Osteocyte (in vitro differentiated cells): ENCODE data around the gene PRELID2. TPM values are rescaled to one million over a fixed set of nuclear protein-coding genes. Genes with fewer than 3 reads are reported as not detected.

ENCODE experiments used
- DNase-seq: peaks from one replicate; pipeline ENCODE4 v3.0.0; 2021; ENCODE audit warnings: mixed read lengths; ENCODE audit not compliant: unreplicated experiment; ENCODE audit errors: extremely low spot score
- H3K27ac Mint-ChIP-seq: one replicate; pipeline ENCODE4 v1.8.0; 2021; ENCODE audit warnings: mild to moderate bottlenecking, mixed read lengths; ENCODE audit not compliant: unreplicated experiment
- H3K27me3 Mint-ChIP-seq: one replicate; pipeline ENCODE4 v1.8.0; 2021; ENCODE audit warnings: mixed read lengths; ENCODE audit not compliant: unreplicated experiment
- H3K36me3 Mint-ChIP-seq: one replicate; pipeline ENCODE4 v1.8.0; 2021; ENCODE audit warnings: mixed read lengths; ENCODE audit not compliant: unreplicated experiment
- H3K4me1 Mint-ChIP-seq: one replicate; pipeline ENCODE4 v1.8.0; 2021; ENCODE audit warnings: mixed read lengths; ENCODE audit not compliant: unreplicated experiment
- H3K4me3 Mint-ChIP-seq: one replicate; pipeline ENCODE4 v1.8.0; 2021; ENCODE audit warnings: mild to moderate bottlenecking, moderate library complexity, mixed read lengths; ENCODE audit not compliant: unreplicated experiment
- H3K9me3 Mint-ChIP-seq: one replicate; pipeline ENCODE4 v1.8.0; 2021; ENCODE audit warnings: mixed read lengths; ENCODE audit not compliant: unreplicated experiment
- total RNA-seq: library from RNA; stranded (reverse); gene quantifications from 2 replicates; pipeline ENCODE4 v1.2.1, GENCODE V29; 2021
- TF ChIP-seq, protein P1 (sequence below): fragments of 200-600 bp; sonication (generic); IDR thresholded peaks from 2 replicates; pipeline ENCODE4 v1.5.0; 2021; ENCODE audit warnings: antibody characterized with exemption, mild to moderate bottlenecking, moderate library complexity

The PRELID2 gene
- total RNA-seq, 1 donor from 2014 or later, result 4.7 TPM

DNA sequence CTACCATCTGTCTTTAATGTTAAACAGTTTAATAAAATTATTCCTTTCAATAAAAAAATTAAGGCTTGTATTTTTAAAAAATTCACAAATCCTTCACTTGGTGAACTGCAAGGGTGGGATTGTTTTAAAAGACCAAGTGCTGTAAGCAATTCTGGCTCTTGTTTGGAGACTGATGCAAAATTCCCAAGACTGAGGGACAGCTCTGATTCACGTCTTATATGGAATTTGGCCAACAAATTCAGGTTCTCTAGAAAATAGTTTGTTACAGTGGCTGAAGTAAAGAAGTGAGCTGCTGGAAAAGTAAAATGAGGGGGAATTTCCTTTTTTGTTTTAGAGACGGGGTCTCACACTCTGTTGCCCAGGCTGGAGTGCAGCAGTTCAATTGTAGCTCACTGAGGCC lies 58.3 kb downstream of the PRELID2 start:
- no peak for DNase-seq
- H3K36me3 Mint-ChIP-seq, result no peaks in the 10 kb centered on the region
- H3K9me3 Mint-ChIP-seq, result no peaks in the 10 kb centered on the region
- H3K4me1 Mint-ChIP-seq, result peaks cover 21% of the 10 kb centered on the region
- H3K27me3 Mint-ChIP-seq, result no peaks in the 10 kb centered on the region
- TF ChIP-seq, protein P1, sequence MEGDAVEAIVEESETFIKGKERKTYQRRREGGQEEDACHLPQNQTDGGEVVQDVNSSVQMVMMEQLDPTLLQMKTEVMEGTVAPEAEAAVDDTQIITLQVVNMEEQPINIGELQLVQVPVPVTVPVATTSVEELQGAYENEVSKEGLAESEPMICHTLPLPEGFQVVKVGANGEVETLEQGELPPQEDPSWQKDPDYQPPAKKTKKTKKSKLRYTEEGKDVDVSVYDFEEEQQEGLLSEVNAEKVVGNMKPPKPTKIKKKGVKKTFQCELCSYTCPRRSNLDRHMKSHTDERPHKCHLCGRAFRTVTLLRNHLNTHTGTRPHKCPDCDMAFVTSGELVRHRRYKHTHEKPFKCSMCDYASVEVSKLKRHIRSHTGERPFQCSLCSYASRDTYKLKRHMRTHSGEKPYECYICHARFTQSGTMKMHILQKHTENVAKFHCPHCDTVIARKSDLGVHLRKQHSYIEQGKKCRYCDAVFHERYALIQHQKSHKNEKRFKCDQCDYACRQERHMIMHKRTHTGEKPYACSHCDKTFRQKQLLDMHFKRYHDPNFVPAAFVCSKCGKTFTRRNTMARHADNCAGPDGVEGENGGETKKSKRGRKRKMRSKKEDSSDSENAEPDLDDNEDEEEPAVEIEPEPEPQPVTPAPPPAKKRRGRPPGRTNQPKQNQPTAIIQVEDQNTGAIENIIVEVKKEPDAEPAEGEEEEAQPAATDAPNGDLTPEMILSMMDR, result no peak
- peak overlapping the region; percentile 16 for H3K27ac Mint-ChIP-seq
- H3K4me3 Mint-ChIP-seq, result no peak overlapping the region

DNA sequence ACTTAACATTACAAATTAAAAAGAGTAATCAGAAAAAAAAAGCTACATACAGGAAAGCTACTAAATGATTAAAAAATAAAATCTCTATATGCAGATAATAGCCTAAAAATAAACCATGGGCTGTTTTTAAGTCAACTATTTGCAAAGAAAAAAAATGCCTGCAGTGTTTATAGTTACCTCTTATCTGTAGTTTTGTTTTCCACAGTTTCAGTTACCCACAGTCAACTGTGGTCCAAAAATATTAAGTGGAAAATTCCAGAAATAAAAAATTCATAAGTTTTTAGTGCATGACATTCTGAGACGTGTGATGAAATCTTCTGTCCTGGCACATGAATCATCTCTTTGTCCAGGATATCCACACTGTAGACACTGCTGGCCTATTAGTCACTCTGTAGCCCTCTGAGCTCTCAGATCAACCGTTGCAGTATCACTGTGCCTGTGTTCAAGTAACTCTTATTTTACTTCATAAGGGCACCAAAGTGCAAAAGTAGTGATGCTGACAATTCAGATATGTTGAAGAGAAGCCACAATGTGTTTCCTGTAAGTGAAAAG lies 59.2 kb downstream of the PRELID2 start:
- Mint-ChIP-seq H3K27me3 (no peaks in the 10 kb centered on the region), H3K27ac (peak overlapping the region; percentile 74), H3K4me3 (no peak overlapping the region), H3K36me3 (no peaks in the 10 kb centered on the region), H3K9me3 (no peaks in the 10 kb centered on the region), H3K4me1 (peaks cover 21% of the 10 kb centered on the region)
- DNase-seq, result no peak
- TF ChIP-seq, protein P1, result no peak

DNA sequence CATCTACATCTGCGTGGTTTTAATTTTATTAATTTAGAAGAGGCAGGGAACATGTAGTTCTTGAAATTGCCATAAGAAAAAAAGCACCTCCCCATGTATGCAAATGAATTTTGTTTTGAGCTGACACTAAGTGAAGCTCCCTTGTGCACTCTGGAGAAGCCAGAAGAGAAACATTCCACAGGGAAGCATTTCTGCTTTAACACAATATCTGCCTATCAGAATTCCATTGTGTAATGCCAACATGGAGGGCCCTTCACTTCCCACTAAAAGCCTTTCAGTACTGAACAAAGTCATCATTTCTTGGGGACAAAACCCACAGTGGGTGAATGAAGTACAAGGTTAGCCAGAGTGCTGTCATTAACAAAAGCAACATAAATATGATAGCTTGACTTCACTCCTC lies 59.7 kb downstream of the PRELID2 start:
- Mint-ChIP-seq H3K36me3 (no peaks in the 10 kb centered on the region), H3K27ac (peak overlapping the region; percentile 74), H3K27me3 (no peaks in the 10 kb centered on the region), H3K4me1 (peaks cover 21% of the 10 kb centered on the region), H3K4me3 (no peak overlapping the region), H3K9me3 (no peaks in the 10 kb centered on the region)
- TF ChIP-seq, protein P1, result no peak
- DNase-seq, result no peak

DNA sequence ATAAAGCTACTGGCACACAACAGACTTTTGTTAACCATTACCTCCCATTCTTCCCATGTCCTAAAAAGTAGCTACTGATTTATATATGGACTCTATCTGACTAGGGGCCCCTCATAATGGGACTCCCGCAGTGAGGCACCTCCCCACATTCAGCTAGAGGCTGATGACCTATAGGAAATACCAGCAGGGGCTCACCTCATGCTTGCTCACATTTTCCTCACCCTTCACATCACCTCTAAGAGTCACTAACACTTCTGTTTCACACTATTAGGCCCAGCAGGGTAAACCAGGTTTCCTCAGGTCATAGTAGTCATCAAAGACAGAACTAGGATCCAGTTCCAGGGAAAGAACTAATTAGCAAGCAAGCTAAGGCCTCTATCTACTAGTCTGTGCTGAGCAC lies 60.7 kb downstream of the PRELID2 start:
- Mint-ChIP-seq H3K4me3 (no peak overlapping the region), H3K27me3 (no peaks in the 10 kb centered on the region), H3K9me3 (no peaks in the 10 kb centered on the region), H3K36me3 (no peaks in the 10 kb centered on the region), H3K27ac (no peak overlapping the region), H3K4me1 (peaks cover 21% of the 10 kb centered on the region)
- TF ChIP-seq, protein P1, result no peak
- no peak for DNase-seq

DNA sequence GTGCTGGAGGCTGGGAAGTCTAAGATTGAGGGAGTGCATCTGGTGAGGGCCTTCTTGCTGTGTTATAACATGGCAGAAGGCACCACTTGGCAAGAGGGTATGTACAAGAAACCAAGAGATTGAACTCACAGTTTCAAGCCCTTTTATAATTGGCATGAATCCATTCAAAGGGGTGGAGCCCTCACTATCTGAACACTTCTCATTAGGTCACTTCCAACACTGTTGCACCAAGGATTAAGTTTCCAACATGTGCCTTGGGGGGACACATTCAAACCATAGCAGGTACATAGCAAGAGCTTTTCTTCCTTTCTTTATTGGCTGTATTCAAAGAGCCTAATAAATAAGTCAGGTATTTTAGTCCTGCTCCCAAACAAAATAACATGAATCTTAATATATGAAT lies 62.7 kb downstream of the PRELID2 start:
- DNase-seq, result no peak
- Mint-ChIP-seq H3K4me3 (no peak overlapping the region), H3K27ac (no peak overlapping the region), H3K36me3 (no peaks in the 10 kb centered on the region), H3K9me3 (no peaks in the 10 kb centered on the region), H3K27me3 (no peaks in the 10 kb centered on the region), H3K4me1 (peaks cover 21% of the 10 kb centered on the region)
- TF ChIP-seq, protein P1, result no peak
